Esophagus muscularis mucosa (tissue), 3 donors: ENCODE data around the gene EME1.

Experiments
- POLR2A ChIP-seq: fragments of 450-650 bp; IDR thresholded peaks from one replicate; pipeline ENCODE4 v1.6.1; 2017; ENCODE audit warnings: antibody characterized with exemption, moderate library complexity, mild to moderate bottlenecking, low read depth
- POLR2AphosphoS5 ChIP-seq, 2 donors: sonication (generic); formaldehyde crosslinking; IDR thresholded peaks; one replicate each; pipeline ENCODE4 v1.6.1; 2017; ENCODE audit warnings: antibody characterized with exemption in 2 of 2
- TF ChIP-seq, protein P1 (sequence below), 3 experiments: fragments of 200-600 bp in 2 of 3; fragments of 450-650 bp in 1 of 3; sonication (generic) in 2 of 3; IDR thresholded peaks; one replicate each; pipeline ENCODE4 v1.5.1; 2017 to 2019; ENCODE audit warnings: antibody characterized with exemption in 3 of 3, mild to moderate bottlenecking in 2 of 3, moderate library complexity in 1 of 3

DNA sequence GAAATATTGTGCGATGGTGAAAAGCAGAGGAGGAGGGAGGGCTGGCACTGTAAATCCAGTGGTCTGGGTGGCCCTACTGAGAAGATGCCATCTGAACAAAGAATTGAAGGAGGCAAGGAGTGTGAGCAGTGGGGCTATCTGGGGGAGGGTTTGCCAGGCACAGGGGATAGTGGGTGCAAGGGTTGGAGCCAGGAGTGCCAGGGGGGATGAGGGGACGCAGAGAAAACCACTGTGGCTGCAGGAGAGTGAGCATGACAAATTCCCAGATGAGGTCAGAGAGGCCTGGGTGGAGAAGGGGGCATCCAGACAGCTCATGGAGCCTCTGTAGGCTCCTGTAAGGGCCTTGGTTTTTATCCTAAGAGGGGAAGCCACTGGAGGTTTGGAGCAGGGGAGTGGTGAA is 22.3 kb upstream of the EME1 start:
- TF ChIP-seq, protein P1, sequence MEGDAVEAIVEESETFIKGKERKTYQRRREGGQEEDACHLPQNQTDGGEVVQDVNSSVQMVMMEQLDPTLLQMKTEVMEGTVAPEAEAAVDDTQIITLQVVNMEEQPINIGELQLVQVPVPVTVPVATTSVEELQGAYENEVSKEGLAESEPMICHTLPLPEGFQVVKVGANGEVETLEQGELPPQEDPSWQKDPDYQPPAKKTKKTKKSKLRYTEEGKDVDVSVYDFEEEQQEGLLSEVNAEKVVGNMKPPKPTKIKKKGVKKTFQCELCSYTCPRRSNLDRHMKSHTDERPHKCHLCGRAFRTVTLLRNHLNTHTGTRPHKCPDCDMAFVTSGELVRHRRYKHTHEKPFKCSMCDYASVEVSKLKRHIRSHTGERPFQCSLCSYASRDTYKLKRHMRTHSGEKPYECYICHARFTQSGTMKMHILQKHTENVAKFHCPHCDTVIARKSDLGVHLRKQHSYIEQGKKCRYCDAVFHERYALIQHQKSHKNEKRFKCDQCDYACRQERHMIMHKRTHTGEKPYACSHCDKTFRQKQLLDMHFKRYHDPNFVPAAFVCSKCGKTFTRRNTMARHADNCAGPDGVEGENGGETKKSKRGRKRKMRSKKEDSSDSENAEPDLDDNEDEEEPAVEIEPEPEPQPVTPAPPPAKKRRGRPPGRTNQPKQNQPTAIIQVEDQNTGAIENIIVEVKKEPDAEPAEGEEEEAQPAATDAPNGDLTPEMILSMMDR (IDR thresholded peaks at IDR 0.05), result no peak
- TF ChIP-seq POLR2A (no peak), POLR2AphosphoS5 (IDR thresholded peaks at IDR 0.05) (no peak)
